ENCODE results near the gene ADCY7.

The ADCY7 gene

DNA sequence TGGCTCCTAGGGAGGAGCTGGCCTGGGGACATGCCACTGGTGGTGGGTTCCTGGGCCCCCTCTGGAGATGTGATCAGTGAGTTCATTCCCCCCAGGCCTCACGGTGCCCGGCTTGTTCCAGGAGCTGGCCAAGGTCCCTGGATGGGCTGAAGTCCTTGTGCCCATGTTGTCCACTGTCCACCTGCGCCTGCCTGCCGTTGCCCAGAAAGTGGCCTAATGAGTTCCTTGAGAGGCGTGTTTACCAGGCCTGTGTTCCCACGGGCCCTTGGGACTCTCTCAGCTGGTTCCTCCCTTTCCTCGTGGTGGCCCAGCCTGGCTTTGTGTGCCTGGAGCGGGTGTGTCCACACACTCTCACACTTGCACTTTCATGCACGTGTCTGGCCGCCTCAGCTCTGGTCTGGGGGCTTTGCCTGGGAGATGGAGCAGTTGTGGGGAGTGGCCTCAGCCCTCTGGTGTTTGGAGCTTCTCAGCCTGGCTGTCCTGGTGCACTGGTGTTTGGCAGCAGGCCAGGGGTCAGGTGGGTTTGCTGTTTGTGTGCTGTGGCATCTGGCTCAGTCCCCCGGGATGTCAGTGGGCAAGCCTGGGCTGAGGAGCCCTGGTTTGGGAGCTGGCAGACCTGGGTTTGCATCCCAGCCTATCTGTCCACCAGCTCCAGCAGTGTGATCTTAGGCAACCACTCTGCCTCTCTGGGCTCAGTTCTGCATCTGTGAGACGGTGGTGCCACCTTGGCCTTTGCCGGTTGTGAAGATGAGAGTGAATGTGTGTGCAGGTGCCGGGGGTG, 18.0 kb downstream of the ADCY7 start:
- DNase-seq: no peak

DNA sequence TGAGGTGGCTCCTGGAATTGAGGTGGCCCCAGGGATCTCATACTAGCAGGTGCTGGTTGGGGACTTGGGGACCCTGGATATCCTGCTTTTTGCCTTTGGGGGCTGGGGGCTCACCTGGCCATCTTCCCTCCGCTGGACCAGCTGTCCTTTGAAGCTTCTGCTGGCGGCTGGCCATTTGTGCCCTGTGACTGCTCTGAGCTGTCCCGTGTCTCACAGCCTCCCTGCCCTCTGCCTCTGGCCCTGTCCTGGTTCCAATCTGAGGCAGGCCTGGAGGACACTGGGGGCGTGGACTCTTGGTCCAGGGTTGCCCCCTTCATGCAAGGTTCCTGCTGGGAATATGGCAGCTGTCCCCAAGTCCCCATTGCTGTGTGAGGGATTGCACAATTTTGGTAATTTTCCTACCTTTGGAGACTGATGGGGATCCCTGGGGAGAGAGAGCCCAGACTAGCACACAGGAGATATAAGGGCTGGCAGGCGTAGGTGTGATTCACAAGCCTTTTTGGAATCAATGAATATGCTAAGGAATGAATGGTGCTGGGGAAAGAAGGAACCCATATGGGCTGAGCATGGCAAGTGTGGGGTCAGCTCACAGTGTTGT, 19.2 kb downstream of the ADCY7 start:
- no peak for DNase-seq

DNA sequence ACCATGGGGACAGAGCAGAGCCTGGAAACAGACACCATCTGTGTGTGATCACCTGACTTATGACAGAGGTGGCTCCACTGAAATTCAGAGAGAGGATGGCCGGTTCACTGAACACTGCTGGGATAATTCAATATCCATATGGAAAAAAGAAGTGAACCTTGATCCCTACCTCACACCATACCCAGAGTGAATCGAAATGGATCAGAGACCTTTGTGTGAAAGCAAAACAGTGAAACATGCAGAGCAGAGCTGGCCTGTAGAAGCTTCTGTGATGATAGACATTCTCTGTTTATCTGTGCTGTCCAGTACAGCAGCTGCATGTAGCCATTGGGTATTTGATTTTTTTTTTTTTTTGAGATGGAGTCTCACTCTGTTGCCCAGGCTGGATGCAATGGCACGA, 20.3 kb downstream of the ADCY7 start:
- no peak for DNase-seq

DNA sequence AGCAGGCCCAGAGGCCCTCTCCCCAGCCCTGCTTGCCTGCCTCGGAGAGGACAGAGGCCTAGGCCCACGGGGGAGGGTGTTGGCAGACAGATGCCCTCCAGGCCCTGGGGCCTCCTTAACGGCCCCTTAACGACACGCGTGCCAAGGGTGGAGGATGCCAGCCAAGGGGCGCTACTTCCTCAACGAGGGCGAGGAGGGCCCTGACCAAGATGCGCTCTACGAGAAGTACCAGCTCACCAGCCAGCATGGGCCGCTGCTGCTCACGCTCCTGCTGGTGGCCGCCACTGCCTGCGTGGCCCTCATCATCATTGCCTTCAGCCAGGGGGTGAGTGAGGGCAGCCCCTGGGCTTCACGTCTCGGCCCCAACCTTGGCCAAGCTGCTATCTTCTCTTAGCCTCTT, 21.7 kb downstream of the ADCY7 start:
- DNase-seq: no peak

DNA sequence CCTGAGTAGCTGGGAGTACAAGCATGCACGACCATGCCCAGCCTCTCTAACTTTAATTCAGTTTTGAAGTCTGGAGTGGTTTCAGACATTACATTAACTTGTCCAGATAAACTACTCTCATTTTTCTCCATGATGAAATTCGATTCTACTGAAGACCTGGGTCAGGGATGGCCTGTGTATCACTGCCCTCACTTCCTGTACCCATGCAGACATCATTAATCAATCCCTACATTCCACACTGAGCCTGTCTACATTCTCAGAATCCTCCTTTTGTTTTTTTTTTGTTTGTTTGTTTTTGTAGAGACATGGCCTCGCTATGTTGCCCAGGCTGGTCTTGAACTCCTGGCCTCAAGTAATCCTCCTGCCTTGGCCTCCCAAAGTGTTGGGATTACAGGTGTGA, 22.6 kb downstream of the ADCY7 start:
- no peak for DNase-seq

DNA sequence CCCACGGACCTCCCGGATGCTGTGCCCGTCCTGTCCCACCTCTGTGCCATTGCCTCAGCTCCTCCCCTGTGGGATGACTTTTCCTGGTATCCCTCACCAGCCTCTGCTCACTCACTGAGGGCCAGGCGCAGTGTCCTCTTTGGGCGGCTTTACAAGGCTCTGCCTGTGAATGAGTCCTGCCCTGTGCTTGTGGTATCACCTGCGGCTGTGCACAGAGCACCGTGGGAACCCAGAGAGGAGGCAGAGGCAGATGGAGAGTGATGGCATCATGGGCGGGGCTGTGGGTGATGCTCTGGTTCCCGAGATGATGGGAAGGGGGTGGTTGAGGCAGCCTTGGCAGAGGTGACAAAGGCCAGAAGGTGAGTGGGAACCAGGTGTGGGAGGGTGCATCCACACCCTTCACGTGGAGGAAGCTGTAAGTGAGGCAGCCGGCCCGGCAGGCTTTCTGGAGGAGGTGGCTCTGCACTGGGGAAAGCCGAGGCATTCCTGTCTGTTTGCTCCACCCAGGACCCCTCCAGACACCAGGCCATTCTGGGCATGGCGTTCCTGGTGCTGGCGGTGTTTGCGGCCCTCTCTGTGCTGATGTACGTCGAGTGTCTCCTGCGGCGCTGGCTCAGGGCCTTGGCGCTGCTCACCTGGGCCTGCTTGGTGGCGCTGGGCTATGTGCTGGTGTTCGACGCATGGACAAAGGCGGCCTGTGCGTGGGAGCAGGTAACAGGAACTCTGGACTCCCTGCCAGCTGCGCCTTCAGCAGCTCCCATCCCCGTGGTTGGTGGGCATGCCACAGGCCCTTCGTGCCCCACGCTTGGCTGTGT, 23.8 kb downstream of the ADCY7 start:
- DNase-seq: no peak

DNA sequence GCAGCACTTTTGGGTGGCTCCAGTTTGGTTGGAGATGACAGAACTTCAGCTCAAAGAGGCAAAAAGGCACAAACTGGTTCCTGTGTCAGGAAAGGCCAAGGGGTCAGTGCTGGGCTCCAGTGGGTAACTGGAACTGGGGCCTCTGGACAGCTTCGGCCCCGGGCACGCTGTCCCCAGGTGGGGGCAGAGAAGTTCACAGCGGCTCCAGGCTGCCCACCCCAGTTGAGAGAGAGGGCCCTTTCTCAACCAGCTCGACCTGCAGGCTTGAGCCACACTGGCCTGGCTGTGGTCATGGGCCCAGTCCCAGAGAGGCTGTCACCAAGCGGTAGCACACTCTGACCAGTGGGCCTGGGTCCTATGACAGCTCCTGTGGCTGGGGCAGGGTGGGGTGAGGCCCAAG, 24.5 kb downstream of the ADCY7 start:
- no peak for DNase-seq

DNA sequence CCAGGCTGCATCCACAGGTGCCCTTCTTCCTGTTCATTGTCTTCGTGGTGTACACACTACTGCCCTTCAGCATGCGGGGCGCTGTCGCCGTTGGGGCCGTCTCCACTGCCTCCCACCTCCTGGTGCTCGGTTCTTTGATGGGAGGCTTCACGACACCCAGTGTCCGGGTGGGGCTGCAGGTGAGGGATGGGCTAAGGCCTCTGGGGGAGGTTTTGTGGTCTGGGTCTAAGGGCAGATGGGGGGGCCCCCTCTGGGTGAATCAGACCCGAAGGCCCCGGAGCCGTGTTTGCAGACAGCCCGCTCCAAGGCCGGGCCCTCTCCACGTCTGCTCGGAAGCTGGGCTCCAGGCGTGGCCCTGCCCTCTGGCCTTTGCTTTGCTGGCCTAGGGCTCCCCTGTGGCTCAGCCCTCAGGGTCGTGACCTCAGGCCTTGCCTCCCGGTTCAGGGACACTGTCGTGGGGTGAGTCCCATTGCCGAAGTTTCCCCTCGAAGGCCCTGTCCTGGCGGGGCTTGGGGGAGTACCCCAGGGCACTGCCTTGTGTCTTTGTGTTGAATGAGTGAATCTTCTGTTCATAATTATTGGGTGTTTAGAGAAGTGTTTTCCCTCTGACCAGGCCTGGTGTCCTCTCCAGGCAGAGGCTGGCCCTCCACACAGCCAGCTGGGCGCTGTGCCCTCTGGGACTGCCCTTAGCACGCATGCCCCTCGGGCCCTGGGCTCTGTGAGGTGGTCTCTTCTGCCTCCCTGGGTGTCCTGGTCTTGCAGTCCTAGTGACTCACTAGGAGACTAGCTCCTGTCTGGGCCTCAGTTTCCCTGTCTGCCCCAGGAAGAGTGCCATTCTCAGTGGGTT, 25.6 kb downstream of the ADCY7 start:
- DNase-seq: no peak

DNA sequence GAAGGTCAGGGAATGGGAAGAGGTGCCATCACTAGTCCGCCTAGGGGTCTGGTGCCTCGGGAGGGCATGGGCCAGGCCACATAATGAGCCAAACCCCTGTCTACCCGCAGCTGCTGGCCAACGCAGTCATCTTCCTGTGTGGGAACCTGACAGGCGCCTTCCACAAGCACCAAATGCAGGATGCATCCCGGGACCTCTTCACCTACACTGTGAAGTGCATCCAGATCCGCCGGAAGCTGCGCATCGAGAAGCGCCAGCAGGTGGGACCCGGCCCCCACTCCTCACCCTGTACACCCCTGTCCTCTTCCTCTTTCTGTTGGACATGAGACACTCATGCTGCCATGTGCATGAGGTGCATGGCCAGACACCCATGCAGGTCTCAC, 26.2 kb downstream of the ADCY7 start:
- DNase-seq: no peak

DNA sequence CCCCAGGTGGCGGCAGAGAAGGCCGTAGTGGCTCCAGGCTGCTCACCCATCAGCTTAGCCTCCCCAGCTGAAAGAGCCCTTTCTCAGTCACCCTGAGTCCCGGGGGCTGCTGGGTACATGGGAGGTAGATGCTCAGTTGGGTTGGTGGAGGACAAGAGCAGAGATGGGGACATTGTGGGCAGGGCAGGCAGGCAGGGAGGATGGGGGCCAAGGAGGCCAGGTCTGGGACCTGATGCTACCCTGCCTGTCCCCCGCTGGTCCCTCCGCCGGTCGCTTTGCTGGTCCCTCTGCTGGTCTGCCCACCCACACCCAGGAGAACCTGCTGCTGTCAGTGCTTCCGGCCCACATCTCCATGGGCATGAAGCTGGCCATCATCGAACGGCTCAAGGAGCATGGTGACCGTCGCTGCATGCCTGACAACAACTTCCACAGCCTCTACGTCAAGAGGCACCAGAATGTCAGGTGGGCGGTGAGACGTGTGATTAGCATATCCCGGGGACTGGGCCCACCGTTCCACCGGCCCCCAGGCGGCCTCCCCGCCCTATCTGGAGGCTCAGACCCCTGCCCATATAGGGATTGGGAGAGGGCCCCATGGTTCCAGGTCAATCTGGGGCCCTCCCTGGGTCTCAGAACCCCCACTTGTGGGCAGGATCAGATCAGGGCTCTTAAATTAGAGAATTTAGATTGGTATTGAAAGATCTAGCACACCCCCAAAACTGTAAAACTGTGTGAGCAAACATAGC, 26.9 kb downstream of the ADCY7 start:
- no peak for DNase-seq

DNA sequence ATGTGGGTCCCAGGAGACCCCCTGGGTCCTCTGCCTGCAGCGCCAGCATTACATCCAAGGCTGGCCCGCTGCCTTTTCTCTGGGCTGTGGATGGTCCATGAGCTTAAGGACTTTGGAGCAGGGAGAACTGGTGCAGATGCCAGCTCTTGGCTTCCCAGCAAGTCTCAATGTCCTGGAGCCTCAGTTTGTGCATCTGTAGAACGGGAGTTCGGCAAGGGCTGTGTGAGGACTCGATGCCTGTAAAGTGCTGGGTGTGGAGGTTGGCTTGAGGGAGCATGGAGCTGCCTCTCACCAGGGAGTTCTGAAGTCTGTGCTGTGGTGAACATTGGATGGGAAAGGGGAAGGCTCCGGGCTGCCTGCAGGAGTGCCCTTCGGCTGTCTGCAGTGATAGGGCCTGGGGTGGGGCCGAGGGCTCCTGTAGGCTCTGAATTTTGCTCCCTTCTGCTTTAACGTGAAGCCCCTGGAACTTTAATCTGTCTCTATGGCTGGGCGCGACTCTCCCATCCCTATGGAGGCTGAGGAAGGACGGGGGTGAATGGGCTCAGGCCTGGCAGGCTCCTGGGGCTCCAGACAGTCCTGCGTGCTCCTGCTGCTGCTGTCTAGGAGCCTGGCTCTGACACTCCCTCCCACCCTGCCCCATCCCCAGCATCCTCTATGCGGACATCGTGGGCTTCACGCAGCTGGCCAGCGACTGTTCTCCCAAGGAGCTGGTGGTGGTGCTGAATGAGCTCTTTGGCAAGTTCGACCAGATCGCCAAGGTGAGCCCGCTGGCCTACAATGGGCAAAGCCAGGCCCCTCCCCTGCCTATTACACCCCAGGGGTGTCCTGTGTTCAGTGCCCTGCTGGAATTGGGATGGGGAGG, 27.9 kb downstream of the ADCY7 start:
- DNase-seq: no peak

DNA sequence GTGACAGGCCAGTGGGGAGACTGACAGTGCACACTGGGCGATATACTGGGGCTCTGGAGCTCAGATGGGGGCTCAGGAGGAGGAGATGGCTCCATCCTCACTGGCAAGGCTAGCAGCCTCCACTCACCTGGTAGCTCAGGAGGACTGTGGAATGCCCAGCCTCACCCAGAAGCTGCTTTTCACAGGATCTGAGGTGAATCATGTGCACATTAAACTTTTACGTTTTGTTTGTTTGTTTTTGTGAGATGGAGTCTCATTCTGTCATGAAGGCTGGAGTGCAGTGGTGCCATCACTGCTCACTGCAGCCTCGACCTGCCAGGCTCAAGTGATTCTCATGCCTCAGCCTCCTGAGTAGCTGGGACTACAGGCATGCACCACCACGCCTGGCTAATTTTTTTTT, 28.6 kb downstream of the ADCY7 start:
- DNase-seq: no peak

DNA sequence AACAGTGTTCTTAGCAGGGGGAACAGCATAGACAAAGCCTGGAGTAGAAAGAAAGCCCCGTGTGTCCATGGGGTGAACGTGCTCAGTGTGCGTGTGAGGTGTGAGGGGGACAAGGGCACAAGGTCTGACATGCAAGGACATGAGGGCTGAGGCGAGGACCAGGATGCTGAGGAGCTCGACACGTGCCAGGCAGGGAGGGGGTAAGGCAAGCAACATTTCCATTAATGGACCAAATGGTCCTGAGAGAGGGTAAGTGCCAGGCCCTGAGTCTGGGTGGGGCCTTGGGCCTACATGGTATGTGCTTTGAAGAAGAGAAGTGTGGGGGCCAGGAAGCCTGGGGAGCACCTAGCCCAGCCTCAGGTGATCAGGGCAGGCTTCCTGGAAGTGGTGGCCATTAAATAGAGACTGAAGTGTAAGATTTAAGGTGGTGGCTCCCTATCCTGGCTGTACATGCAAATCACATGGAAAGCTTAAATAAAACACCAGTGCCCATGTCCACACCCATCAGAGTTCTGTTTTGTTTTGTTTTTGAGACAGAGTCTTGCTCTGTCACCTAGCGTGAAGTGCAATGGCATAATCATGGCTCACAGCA, 29.3 kb downstream of the ADCY7 start:
- no peak for DNase-seq

DNA sequence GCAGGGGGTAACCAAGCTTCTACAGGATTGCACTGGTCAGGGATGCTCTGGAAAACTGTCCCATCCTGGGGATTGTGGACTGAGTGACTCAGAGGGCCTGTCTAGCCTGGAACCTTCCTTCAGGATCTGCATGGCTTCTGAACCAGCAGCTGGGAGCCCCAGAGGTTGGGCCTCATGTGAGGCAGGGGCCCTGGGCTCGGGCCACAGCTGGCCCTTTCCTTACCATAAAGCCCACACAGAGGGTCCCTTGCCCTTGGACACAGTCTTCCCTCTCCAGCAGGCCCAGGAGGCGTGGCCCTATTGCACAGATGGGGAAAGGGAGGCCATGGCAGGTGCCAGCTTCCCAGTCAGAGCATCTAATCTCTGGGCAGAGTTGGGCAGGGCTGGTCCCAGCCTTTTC, 30.5 kb downstream of the ADCY7 start:
- no peak for DNase-seq

DNA sequence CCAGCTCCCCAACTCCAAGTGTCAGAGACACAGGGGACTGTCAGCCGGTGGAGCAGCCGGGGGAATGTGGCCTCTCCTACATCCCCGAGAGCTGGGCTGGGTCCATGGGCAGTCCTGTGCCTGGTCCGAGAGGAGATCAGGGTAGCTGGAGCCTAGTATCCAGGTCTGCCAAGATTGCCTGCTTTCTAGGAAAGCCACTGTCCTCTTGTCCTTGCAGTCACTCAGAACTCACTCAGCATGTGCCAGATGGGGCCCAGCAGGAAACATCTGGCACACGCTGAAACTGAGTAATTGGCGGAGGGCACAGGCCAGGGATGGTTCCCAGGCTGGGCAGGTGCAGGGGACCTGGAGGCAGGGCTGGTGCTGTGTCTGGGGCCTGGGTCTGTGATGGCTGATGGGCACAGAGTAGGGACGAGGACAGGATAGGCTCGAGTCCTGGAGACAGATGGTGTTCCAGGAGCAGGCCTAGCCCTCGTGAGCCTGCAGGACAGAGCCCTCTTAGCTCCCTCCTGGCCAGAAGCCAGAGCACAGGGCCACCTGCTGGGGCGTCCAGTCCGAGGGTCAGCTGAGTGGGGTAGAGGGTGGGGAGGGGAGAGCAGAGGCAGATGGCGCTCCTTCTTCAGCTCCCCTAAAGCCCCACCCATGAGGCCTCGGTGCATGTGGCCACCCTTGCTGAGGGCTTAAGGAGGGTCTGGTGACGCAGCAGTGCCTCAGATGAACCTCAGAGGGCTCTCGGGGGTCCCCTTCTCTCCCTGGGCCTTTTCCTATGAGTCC, 31.1 kb downstream of the ADCY7 start:
- peak; percentile 9 for DNase-seq

DNA sequence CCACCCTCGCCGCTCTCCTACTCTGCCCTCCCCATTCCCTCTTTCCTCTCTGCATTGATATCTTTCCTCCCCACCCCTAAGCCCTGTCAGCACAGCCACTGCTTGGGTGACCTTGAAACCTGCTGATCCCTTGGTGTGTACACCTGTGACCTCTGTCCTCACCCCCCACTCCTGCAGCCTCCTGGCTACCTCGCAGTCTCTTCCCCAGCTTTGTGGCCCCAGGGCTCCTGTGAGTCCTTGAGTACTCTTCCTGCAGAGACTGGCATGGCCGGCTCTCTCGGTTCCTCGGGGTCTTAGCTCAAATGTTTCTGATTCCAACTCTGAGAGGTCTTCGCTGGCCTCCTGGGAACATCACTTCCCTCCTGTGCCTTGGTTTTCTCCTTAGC, 31.7 kb downstream of the ADCY7 start:
- DNase-seq: no peak

DNA sequence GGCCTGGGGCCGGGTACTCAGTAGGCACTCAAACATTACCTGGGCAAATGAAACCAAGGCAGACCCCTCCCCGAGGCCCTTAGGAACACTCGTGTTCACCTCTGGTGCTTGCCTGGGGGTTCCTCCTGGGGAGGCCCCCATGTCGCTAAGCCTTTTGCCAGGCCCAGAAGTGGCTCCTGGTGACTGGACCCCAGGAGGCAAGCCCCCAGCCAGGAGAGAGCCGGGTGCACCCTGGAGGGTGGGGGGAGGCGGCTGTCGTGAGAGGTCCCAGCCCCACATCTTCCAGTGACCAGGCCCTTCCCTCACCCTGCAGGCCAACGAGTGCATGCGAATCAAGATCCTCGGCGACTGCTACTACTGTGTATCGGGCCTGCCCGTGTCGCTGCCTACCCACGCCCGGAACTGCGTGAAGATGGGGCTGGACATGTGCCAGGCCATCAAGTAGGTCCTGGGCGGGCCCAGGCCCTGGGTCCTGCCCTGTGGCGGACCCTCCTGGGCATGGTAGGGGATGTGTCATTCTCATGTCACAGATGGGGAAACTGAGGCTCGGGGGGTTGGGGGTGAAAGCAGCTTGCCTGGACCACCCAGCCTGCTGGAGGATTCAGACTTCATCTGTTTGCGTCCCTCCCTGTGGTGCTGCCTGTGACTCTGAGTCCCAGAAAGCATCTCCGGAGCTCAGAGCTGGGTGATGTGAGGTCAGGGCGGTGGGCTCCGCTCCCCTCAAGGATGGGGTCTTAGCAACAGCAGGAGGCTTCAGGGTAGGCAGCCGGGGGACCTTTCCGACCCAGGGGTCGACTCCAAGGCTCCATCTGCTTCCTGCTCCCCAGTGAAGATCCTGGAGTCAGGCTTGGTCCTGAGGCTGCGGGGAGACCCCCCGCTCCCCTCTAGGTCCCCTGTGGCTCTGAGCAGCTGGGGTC, 32.5 kb downstream of the ADCY7 start:
- peak; percentile 12 for DNase-seq

DNA sequence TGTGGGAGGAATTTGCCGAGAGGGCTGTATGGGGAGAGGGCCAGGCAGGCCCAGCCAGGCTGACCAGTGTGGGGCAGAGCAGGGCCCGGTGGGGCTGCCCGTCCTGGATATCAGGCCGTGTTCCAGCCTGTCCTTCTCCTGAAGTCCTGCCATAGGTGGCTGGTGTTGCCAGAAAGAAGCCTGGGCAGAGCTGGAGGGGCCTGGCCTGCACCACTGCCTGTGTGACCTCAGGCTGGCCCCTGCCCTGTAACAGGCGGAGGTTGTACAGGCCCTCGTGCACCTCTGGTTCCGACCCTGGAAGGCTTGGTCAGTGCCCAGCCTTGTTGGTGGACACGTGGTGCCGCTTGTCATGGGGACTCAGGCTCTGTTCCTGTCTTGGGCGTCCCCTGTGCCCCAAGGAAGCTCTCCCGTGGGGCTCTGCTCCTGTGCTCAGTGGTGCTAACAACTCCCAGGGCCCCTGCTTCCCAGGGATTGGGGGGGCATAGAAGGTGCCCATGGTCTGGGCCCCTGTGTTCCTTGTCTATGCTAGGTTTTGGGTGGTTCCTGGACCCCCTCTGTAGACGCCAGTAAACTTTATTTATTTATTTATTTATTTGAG, 33.3 kb downstream of the ADCY7 start:
- no peak for DNase-seq
